MM.1S (cell line): Measurements from ENCODE around the gene TBX1.

Experiments used
- DNase-seq: peaks from one replicate; pipeline ENCODE4 v3.0.0-alpha.2; 2015
- H2AFZ ChIP-seq: fragments of 300-600 bp; sonication (generic); 2 replicates; pipeline ENCODE4 v1.6.0; 2016; ENCODE audit warnings: antibody characterized with exemption, low read length
- H3F3A ChIP-seq: fragments of 300-600 bp; sonication (generic); 2 replicates; pipeline ENCODE4 v1.6.1; 2016; ENCODE audit warnings: mild to moderate bottlenecking, antibody characterized with exemption, low read length, moderate library complexity, mixed read lengths; ENCODE audit not compliant: insufficient read depth
- H3K27ac ChIP-seq: fragments of 300-600 bp; sonication (generic); 2 replicates; pipeline ENCODE4 v1.5.1; 2016; ENCODE audit warnings: mild to moderate bottlenecking, low read length
- H3K27me3 ChIP-seq: fragments of 300-600 bp; sonication (generic); replicated peaks from 2 replicates; pipeline ENCODE4 v1.6.0; 2016; ENCODE audit warnings: low read length; ENCODE audit not compliant: insufficient read depth
- H3K36me3 ChIP-seq: fragments of 300-600 bp; sonication (generic); replicated peaks from 2 replicates; pipeline ENCODE4 v1.6.1; 2016; ENCODE audit warnings: mild to moderate bottlenecking, low read length, mixed read lengths; ENCODE audit not compliant: insufficient read depth
- H3K4me1 ChIP-seq: fragments of 300-600 bp; sonication (generic); 2 replicates; pipeline ENCODE4 v1.6.1; 2016; ENCODE audit warnings: low read length, mixed read lengths
- H3K4me2 ChIP-seq: fragments of 300-600 bp; sonication (generic); 2 replicates; pipeline ENCODE4 v1.6.0; 2016; ENCODE audit warnings: low read depth, low read length
- H3K4me3 ChIP-seq: fragments of 300-600 bp; sonication (generic); 2 replicates; pipeline ENCODE4 v1.5.1; 2016; ENCODE audit warnings: low read length, mixed read lengths
- H3K79me2 ChIP-seq: fragments of 300-600 bp; sonication (generic); 2 replicates; pipeline ENCODE4 v1.6.1; 2016; ENCODE audit warnings: mixed run types, low read length, mixed read lengths
- H3K9ac ChIP-seq: fragments of 300-600 bp; sonication (generic); 2 replicates; pipeline ENCODE4 v1.6.1; 2016; ENCODE audit warnings: low read length, mixed read lengths
- H3K9me2 ChIP-seq: fragments of 300-600 bp; sonication (generic); replicated peaks from 2 replicates; pipeline ENCODE4 v1.6.1; 2016; ENCODE audit warnings: mild to moderate bottlenecking, low read length, mixed read lengths; ENCODE audit not compliant: insufficient read depth
- H3K9me3 ChIP-seq: fragments of 300-600 bp; sonication (generic); replicated peaks from 2 replicates; pipeline ENCODE4 v1.6.1; 2016; ENCODE audit warnings: mild to moderate bottlenecking, low read length, mixed read lengths; ENCODE audit not compliant: insufficient read depth
- H4K20me1 ChIP-seq: fragments of 300-600 bp; sonication (generic); 2 replicates; pipeline ENCODE4 v1.6.1; 2016; ENCODE audit warnings: mild to moderate bottlenecking, low read length, moderate library complexity, mixed read lengths; ENCODE audit not compliant: insufficient read depth
- EZH2 ChIP-seq: fragments of 300-600 bp; sonication (generic); optimal IDR thresholded peaks from 2 replicates; pipeline ENCODE3; 2017; ENCODE audit warnings: low read depth, mild to moderate bottlenecking, antibody characterized with exemption, low read length, mixed read lengths
- EZH2phosphoT487 ChIP-seq: fragments of 300-600 bp; sonication (generic); IDR thresholded peaks from 2 replicates; pipeline ENCODE4 v1.6.1; 2018; ENCODE audit warnings: antibody characterized with exemption, low read length
- TF ChIP-seq, protein P1 (sequence below): fragments of 300-600 bp; sonication (generic); IDR thresholded peaks from 2 replicates; pipeline ENCODE4 v1.5.1; 2016; ENCODE audit warnings: antibody characterized with exemption, low read length, mixed read lengths

Gene TBX1

DNA sequence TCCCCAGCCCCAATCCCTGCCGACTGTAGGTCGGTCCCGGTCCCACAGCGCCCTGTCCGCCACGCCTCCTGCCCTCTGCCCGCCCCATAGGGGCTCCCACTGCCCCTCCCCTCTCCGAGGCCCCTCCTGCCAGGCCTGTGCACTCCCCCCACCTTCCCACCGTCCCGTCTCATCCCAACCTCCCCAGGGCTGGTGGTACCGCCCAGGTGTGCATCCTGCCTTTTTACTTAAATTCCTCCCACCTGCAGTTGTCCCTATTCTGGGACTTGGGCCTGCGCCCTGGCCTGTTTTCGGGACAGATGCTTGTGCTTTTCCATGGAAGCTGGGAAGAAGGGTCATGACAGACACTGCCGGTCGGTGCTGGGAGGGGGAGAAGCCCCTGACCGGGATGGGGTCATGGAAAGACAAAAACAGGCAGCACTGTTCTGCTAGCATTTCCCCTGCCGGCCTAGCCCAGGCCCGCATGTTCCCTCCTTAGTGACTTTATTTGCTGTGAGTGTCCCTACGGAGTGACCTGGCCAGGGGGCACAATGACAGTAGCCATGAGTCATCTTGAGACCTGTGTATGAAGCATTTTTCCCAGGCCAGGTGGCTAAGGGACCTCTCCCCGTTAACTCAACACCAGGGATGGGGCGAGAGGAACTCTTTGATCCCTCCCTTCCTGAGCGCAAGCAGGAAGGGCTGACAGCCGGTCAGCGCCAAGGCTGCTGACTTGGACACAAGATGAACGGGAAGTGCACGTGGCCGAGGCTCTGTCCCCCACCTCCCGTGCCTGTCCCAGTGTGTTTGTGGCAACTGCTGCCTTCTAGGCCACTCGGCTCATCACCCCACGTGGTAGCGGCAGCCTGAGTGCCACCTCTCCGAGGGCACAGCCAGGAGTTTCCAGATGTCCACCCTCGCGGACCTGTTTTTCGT lies 7.1 kb downstream of the TBX1 start:
- H2AFZ ChIP-seq = no peak overlapping the region
- H3K4me1 ChIP-seq = no peaks in the 10 kb centered on the region
- TF ChIP-seq EZH2phosphoT487 (no peak), EZH2 (no peak)
- TF ChIP-seq, protein P1, sequence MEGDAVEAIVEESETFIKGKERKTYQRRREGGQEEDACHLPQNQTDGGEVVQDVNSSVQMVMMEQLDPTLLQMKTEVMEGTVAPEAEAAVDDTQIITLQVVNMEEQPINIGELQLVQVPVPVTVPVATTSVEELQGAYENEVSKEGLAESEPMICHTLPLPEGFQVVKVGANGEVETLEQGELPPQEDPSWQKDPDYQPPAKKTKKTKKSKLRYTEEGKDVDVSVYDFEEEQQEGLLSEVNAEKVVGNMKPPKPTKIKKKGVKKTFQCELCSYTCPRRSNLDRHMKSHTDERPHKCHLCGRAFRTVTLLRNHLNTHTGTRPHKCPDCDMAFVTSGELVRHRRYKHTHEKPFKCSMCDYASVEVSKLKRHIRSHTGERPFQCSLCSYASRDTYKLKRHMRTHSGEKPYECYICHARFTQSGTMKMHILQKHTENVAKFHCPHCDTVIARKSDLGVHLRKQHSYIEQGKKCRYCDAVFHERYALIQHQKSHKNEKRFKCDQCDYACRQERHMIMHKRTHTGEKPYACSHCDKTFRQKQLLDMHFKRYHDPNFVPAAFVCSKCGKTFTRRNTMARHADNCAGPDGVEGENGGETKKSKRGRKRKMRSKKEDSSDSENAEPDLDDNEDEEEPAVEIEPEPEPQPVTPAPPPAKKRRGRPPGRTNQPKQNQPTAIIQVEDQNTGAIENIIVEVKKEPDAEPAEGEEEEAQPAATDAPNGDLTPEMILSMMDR = no peak
- no peak overlapping the region for H3K9ac ChIP-seq
- H3K9me3 ChIP-seq = no peaks in the 10 kb centered on the region
- H4K20me1 ChIP-seq = no peaks in the 10 kb centered on the region
- H3K27ac ChIP-seq = no peak overlapping the region
- DNase-seq = no peak
- H3K4me2 ChIP-seq = peak overlapping the region; percentile 24; the same call in 1 of the 2 replicates
- H3K79me2 ChIP-seq = no peaks in the 10 kb centered on the region
- H3K36me3 ChIP-seq = no peaks in the 10 kb centered on the region
- peaks cover 93% of the 10 kb centered on the region for H3K27me3 ChIP-seq
- no peaks in the 10 kb centered on the region for H3K9me2 ChIP-seq
- no peak overlapping the region for H3K4me3 ChIP-seq
- no peaks in the 10 kb centered on the region for H3F3A ChIP-seq

DNA sequence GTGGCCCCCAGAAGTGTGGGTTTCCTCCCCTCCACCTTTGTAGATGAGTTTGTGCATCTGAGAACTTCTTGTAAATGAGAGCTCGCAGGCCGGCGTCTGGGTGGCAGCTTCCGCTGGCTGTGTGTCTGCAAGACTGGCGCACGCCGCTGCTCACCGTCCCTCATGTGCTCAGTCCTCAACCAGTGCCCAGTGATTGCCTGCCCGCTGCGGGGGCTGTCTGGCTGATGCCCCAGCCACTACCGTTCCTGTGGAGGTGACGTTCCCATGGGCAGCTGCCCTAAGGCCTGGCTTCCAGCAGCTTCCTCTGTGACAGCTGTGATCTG lies 8.8 kb downstream of the TBX1 start:
- no peak for DNase-seq
- H3K27ac ChIP-seq = no peak overlapping the region
- H3K4me1 ChIP-seq = no peaks in the 10 kb centered on the region
- H4K20me1 ChIP-seq = no peaks in the 10 kb centered on the region
- no peak for TF ChIP-seq EZH2phosphoT487
- no peak for TF ChIP-seq EZH2
- TF ChIP-seq, protein P1 = no peak
- no peaks in the 10 kb centered on the region for H3K9me3 ChIP-seq
- no peaks in the 10 kb centered on the region for H3F3A ChIP-seq
- H3K36me3 ChIP-seq = no peaks in the 10 kb centered on the region
- no peaks in the 10 kb centered on the region for H3K79me2 ChIP-seq
- no peaks in the 10 kb centered on the region for H3K9me2 ChIP-seq
- no peak overlapping the region for H2AFZ ChIP-seq
- no peak overlapping the region for H3K9ac ChIP-seq
- no peak overlapping the region for H3K4me2 ChIP-seq
- H3K27me3 ChIP-seq = peaks cover 91% of the 10 kb centered on the region
- H3K4me3 ChIP-seq = no peak overlapping the region

DNA sequence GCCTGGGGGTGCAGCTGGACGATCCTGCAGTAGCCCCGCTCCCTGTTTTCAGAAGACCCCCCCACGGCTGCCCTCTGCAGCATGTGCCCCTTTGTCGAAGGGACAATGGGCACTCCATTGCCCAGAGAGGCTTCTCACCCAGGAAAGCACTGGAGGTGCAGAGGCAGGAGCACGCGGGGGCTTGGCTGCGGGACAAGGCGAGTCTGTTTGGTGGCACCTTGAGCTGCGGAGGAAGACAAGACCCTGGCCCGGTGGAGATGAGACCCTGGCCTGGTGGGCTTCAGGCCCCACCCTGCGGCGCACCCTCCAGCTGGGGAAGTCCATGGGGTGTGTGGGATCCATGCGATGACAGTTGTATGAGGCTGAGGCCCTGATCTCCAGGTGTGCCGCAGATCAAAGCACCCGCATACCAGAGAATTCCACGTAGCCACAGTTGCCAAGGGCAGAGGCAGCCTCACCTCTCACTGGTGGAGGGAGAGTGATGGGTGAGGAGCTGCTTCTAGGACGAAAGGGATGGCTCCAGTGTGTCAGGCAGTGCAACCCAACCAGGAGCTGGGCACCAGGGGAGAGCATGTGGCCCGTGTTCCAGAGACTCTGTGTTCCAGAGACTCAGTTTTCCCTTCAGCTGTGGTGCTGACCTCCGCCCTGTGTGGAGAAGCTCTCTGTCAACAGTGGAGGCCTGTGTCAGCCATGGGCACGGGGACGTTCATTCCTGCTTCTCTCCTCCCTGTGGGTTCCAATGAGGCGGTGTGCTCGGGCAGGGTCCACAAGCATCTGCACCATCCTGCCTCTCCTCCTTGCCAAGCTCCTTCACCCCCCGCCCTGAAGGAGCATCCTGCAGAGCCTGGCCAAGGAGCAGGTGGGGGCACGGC lies 10.0 kb downstream of the TBX1 start:
- peaks cover 90% of the 10 kb centered on the region for H3K27me3 ChIP-seq
- H3K9ac ChIP-seq = no peak overlapping the region
- no peaks in the 10 kb centered on the region for H3K9me3 ChIP-seq
- H3K9me2 ChIP-seq = no peaks in the 10 kb centered on the region
- no peak overlapping the region for H3K4me3 ChIP-seq
- no peak overlapping the region for H3K27ac ChIP-seq
- H3F3A ChIP-seq = no peaks in the 10 kb centered on the region
- TF ChIP-seq, protein P1 = no peak
- no peaks in the 10 kb centered on the region for H3K79me2 ChIP-seq
- no peaks in the 10 kb centered on the region for H3K36me3 ChIP-seq
- H2AFZ ChIP-seq = no peak overlapping the region
- DNase-seq = no peak
- H3K4me1 ChIP-seq = no peaks in the 10 kb centered on the region
- no peaks in the 10 kb centered on the region for H4K20me1 ChIP-seq
- H3K4me2 ChIP-seq = no peak overlapping the region
